ENCODE data around the gene MYOCOS. TPM values are rescaled to one million over a fixed set of nuclear protein-coding genes. Genes with fewer than 3 reads are reported as not detected.

MYOCOS gene
- total RNA-seq, 1 experiment from 2014 or later: not detected

GRCh38 chr1:171670739-171671138, 48.7 kb downstream of the MYOCOS start:
- Histone ChIP-seq H3K36me3 (ENCODE audit: control insufficient read depth in 1 of 2, insufficient read depth in 2 of 2, low read length in 2 of 2) (no peaks in the 10 kb centered on the region), H3K9me2 (ENCODE audit: insufficient read depth) (no peaks in the 10 kb centered on the region), H3K27me3 (ENCODE audit: insufficient read depth, low read length) (no peaks in the 10 kb centered on the region), H3K4me3 (replicated peaks in 1 of 2; ENCODE audit: low read depth in 1 of 2, low read length in 2 of 2) (no peak overlapping the region), H3K4me2 (ENCODE audit: low read length) (no peak overlapping the region), H3K79me2 (ENCODE audit: insufficient read depth, low read length) (no peaks in the 10 kb centered on the region), H3K27ac (ENCODE audit: low read depth, low read length) (no peak overlapping the region), H3K9ac (ENCODE audit: low read length) (no peak overlapping the region), H2AFZ (ENCODE audit: low read depth, low read length, poor library complexity, severe bottlenecking) (no peak overlapping the region), H4K20me1 (ENCODE audit: insufficient read depth) (no peaks in the 10 kb centered on the region), H3K9me3 (ENCODE audit: control insufficient read depth in 1 of 2, insufficient read depth in 1 of 2, low read depth in 1 of 2, low read length in 2 of 2) (no peaks in the 10 kb centered on the region), H3K4me1 (ENCODE audit: control insufficient read depth in 1 of 2, insufficient read depth in 2 of 2, low read length in 2 of 2) (no peaks in the 10 kb centered on the region)
- no TSS peak for BruUV-seq (replicated peaks)
- DNase-seq (ENCODE audit: low read depth, low spot score): no peak
- POLR2A ChIA-PET: no interaction called here
- ATAC-seq: no peak
- RAD21 ChIA-PET (ENCODE audit: low non-redundant PET in 1 of 2, low total read pairs in 2 of 2, uncharacterized antibody in 2 of 2, unreplicated experiment in 2 of 2): no interaction called here
- intact Hi-C loops (cut with micrococcal nuclease): no loop called here
- TF ChIP-seq FOSL1 (IDR thresholded peaks at IDR 0.05; ENCODE audit: low read depth) (no peak), YY1 (IDR thresholded peaks at IDR 0.05; ENCODE audit: extremely low read depth, insufficient replicate concordance, low read depth, low read length) (no peak), TCF7L2 (IDR thresholded peaks at IDR 0.05; ENCODE audit: borderline replicate concordance, extremely low read depth, insufficient read depth, insufficient read length) (no peak), REST (IDR thresholded peaks at IDR 0.05; ENCODE audit: low read depth) (no peak), SIN3A (IDR thresholded peaks at IDR 0.05; ENCODE audit: low read depth) (no peak), SRF (IDR thresholded peaks at IDR 0.05; ENCODE audit: low read depth) (no peak), EGR1 (IDR thresholded peaks at IDR 0.05; ENCODE audit: low read depth) (no peak), CBX3 (IDR thresholded peaks at IDR 0.05; ENCODE audit: low read depth) (no peak), CEBPB (IDR thresholded peaks at IDR 0.05; ENCODE audit: low read depth) (no peak), EZH2phosphoT487 (IDR thresholded peaks at IDR 0.05; ENCODE audit: borderline replicate concordance) (no peak)
- TF ChIP-seq, protein P1, sequence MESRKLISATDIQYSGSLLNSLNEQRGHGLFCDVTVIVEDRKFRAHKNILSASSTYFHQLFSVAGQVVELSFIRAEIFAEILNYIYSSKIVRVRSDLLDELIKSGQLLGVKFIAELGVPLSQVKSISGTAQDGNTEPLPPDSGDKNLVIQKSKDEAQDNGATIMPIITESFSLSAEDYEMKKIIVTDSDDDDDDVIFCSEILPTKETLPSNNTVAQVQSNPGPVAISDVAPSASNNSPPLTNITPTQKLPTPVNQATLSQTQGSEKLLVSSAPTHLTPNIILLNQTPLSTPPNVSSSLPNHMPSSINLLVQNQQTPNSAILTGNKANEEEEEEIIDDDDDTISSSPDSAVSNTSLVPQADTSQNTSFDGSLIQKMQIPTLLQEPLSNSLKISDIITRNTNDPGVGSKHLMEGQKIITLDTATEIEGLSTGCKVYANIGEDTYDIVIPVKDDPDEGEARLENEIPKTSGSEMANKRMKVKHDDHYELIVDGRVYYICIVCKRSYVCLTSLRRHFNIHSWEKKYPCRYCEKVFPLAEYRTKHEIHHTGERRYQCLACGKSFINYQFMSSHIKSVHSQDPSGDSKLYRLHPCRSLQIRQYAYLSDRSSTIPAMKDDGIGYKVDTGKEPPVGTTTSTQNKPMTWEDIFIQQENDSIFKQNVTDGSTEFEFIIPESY (IDR thresholded peaks at IDR 0.05; ENCODE audit: extremely low read depth, insufficient replicate concordance, low read length): no peak
- TF ChIP-seq, protein P2, sequence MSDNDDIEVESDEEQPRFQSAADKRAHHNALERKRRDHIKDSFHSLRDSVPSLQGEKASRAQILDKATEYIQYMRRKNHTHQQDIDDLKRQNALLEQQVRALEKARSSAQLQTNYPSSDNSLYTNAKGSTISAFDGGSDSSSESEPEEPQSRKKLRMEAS (IDR thresholded peaks at IDR 0.05): no peak
- CTCF ChIA-PET: no interaction called here
